Measurements from ENCODE around the gene LPCAT3.

GRCh38 chr12:6968426-6968825, 49.9 kb downstream of the LPCAT3 start:
- TF ChIP-seq CTCF (IDR thresholded peaks at IDR 0.05) = no peak
- no peak for TF ChIP-seq EP300 (IDR thresholded peaks at IDR 0.05)

All from stomach (tissue), 4 donors.